Measurements from ENCODE around the gene HCRTR2.

HCRTR2 gene

DNA sequence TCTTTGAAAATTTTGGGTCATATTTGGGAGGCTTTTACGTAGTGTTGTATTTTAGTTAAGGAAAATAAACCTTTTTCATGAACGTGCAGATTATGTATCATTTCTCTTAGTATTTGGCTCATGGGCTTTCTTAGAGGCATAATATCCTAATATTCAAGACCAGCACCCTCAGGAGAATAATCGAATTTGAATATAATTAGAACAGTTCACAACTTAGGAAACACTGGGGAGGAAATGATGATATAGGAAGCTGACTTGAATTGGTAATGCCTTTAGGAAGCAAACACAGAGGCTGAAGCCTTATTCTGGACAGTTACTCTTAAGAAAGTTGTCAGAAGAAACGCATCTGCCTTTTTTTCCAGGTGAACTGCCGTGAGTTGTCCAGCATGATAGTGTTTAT lies 152.9 kb downstream of the HCRTR2 start, which contains the start of gene GFRAL:
Gene GFRAL (plus strand): TSS at position 301 of the 400 bp plus-strand sequence. CDS start 86 bp downstream, at position 387.
- no peak within 1 kb of the TSS for H3K4me3 ChIP-seq (ENCODE audit: low read length)
- TF ChIP-seq ZNF274 (IDR thresholded peaks at IDR 0.05; ENCODE audit: low read depth, low read length): no peak
